Measurements from ENCODE around the gene LUZP1. TPM values are rescaled to one million over a fixed set of nuclear protein-coding genes. Genes with fewer than 3 reads are reported as not detected.

The LUZP1 gene
- total RNA-seq, 1 donor from 2014 or later, result 29.9 TPM

DNA sequence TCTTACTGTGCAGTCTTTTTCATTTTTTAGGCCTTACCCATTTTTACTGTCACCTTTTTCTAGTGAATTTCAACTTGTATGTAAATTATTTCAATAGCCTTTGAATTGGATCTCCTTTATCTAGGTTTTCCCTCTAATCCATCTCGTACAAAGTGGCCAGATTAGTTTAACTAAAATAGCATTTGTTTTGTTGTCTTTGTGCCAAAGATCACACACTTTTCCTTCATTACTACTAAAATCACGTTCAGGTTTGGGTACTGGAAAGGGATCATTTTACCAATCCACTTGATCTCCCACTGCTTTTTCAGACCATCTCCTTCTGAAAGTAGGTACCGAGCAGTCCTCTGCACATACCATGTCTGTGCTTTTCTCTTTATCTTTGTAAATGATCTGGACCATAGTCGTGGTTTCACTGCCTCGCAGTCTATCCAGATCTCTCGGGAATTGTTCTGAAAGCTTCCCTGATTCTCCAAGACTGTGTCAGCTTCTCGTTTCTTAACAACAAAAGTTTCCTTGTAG, 129.3 kb downstream of the LUZP1 start:
- Histone ChIP-seq H3K4me3 (no peak overlapping the region), H3K9me3 (replicated peaks) (no peaks in the 10 kb centered on the region), H3K27me3 (ENCODE audit: low read depth) (no peaks in the 10 kb centered on the region), H3K27ac (replicated peaks) (no peak overlapping the region), H3K36me3 (no peaks in the 10 kb centered on the region), H3K4me1 (peaks cover 17% of the 10 kb centered on the region)
- no peak for DNase-seq
- intact Hi-C loops (cut with micrococcal nuclease), result no loop called here
- TF ChIP-seq, protein P1, sequence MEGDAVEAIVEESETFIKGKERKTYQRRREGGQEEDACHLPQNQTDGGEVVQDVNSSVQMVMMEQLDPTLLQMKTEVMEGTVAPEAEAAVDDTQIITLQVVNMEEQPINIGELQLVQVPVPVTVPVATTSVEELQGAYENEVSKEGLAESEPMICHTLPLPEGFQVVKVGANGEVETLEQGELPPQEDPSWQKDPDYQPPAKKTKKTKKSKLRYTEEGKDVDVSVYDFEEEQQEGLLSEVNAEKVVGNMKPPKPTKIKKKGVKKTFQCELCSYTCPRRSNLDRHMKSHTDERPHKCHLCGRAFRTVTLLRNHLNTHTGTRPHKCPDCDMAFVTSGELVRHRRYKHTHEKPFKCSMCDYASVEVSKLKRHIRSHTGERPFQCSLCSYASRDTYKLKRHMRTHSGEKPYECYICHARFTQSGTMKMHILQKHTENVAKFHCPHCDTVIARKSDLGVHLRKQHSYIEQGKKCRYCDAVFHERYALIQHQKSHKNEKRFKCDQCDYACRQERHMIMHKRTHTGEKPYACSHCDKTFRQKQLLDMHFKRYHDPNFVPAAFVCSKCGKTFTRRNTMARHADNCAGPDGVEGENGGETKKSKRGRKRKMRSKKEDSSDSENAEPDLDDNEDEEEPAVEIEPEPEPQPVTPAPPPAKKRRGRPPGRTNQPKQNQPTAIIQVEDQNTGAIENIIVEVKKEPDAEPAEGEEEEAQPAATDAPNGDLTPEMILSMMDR (IDR thresholded peaks at IDR 0.05; ENCODE audit: borderline replicate concordance), result no peak

DNA sequence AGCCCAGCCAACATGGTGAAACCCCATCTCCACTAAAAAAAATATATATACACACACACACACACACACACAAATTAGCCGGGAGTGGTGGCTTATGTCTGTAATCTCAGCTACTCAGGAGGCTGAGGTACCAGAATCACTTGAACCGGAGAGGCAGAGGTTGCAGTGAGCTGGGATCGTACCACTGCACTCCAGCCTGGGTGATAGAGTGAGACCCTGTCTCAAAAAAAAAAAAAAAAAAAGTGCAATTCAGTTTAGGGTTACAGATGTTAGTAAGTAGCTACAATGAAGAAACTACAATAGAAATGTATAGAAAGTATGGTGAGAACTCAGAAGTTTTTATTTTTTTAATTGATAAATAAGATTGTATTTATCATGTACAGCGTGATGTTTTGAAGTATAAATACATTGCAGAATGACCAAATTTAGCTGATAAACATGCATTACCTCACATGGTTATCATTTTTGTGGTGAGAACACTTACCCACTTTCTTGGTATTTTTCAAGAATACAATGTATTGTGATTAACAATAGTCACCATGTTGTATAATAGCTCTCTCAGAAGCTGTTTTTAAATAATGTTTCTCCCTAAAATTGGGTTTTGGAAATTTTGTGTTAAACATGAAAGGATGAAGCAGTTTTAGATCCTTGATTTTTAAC, 131.4 kb downstream of the LUZP1 start:
- H3K4me3 ChIP-seq, result no peak overlapping the region
- no peak overlapping the region for H3K27ac ChIP-seq (replicated peaks)
- peaks cover 15% of the 10 kb centered on the region for H3K4me1 ChIP-seq
- H3K9me3 ChIP-seq (replicated peaks), result no peaks in the 10 kb centered on the region
- no peak for DNase-seq
- TF ChIP-seq, protein P1 (IDR thresholded peaks at IDR 0.05; ENCODE audit: borderline replicate concordance), result no peak
- H3K27me3 ChIP-seq (ENCODE audit: low read depth), result no peaks in the 10 kb centered on the region
- no peaks in the 10 kb centered on the region for H3K36me3 ChIP-seq
- intact Hi-C loops (cut with micrococcal nuclease), result no loop called here

DNA sequence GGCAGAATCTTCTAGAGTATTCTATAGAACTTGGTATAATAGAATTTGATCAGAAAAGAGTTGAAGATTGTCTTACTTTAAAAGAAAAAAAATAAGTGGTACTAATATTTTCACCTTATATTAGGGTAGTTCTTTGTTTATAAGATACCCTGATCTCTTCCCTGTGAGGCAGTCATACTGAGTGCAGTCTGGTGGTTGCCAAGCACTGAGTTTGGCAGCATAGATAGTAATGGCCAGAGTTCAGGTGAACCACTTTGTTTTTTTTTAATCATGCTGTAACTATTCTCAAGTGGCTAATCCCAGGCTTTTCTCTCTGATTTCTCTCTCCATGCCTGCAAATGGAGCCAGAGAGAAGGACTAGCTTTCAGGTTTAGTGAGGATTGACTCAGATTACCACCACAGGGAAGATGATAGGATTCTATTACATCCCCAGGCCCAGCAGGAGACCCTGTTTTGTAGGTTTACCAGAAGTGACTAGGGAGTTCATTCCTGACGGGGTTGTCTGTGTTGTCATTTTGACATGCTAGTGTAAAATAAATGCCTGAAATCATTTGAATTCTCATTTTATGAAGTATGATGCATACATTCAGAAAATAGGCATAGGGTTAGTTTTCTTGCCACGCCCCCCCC, 132.7 kb downstream of the LUZP1 start:
- no peak for DNase-seq
- no peak overlapping the region for H3K27ac ChIP-seq (replicated peaks)
- H3K4me3 ChIP-seq, result no peak overlapping the region
- H3K36me3 ChIP-seq, result no peaks in the 10 kb centered on the region
- H3K9me3 ChIP-seq (replicated peaks), result no peaks in the 10 kb centered on the region
- no peaks in the 10 kb centered on the region for H3K27me3 ChIP-seq (ENCODE audit: low read depth)
- intact Hi-C loops (cut with micrococcal nuclease), result no loop called here
- peaks cover 15% of the 10 kb centered on the region for H3K4me1 ChIP-seq
- TF ChIP-seq, protein P1 (IDR thresholded peaks at IDR 0.05; ENCODE audit: borderline replicate concordance), result no peak

Small RNA genes within 50 kb of the gene (microRNA-seq; reads per million reads assigned to microRNA genes)
- not detected for gene MIR3115
- gene MIR4419A, result not detected

Other genes starting within 250 kb of the LUZP1 start
- not detected for gene LACTBL1, start 196.0 kb downstream of the LUZP1 start, total RNA-seq
- gene TEX46, start 153.0 kb downstream of the LUZP1 start, total RNA-seq, result not detected
- gene KDM1A, start 149.4 kb downstream of the LUZP1 start, total RNA-seq, result 27.4 TPM
- 0.08 TPM for gene HTR1D, start 48.6 kb upstream of the LUZP1 start, total RNA-seq
- gene HNRNPR, start 175.4 kb upstream of the LUZP1 start, total RNA-seq, result 54.6 TPM
- 11.8 TPM for gene ZNF436, start 201.0 kb upstream of the LUZP1 start, total RNA-seq

All from left ventricle myocardium inferior (tissue), 1 donor.